ENCODE results near the gene SH3RF2. TPM values are rescaled to one million over a fixed set of nuclear protein-coding genes. Genes with fewer than 3 reads are reported as not detected.

The SH3RF2 gene
- total and polyA plus RNA-seq, 2 of the 13 experiments (the other 11 are each of a cell fraction or from before 2014, with no cell fraction given) = 2.6 to 3.7 TPM

DNA sequence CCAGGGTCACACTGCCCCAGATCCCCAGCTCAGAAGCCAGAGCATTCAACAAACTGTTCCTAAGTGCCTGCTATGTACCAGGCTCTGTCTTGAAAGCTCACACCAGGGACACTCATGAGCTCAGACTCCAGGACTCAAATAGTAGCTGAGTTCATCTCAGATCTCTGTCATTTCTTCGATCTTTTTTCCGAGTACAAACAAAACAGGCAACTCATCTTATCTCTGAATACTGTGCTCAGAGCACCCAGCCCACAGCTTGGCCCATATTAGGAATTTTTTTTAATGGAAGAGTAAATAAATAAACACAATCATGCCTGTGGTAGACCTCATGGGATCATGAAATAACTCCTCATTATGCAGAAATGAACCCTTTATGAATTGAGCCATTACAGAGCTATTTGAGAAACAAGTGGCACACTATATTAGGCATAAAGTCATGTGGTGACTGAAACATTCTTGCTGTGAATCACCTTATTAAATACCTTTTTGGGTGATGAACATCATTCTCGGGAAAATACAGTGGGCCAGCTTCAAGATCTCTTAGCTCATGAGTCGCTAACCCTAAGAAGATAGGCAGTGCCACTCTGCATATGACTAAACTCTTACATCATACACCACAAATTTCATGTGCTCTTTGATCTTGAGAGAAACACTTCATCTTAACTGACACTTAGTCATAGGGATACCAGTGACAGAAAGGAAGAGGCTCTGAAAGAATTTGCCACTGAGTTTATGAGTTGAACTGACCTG lies 9.9 kb downstream of the SH3RF2 start (continued):
- TF ChIP-seq, protein P1, sequence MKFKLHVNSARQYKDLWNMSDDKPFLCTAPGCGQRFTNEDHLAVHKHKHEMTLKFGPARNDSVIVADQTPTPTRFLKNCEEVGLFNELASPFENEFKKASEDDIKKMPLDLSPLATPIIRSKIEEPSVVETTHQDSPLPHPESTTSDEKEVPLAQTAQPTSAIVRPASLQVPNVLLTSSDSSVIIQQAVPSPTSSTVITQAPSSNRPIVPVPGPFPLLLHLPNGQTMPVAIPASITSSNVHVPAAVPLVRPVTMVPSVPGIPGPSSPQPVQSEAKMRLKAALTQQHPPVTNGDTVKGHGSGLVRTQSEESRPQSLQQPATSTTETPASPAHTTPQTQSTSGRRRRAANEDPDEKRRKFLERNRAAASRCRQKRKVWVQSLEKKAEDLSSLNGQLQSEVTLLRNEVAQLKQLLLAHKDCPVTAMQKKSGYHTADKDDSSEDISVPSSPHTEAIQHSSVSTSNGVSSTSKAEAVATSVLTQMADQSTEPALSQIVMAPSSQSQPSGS (CRISPR knock-in tag; IDR thresholded peaks at IDR 0.05) = 0 out of 2 replicates have a peak, but pooled peaks have one; percentile 6
- TF ChIP-seq EP300 (IDR thresholded peaks at IDR 0.05; ENCODE audit: low read depth in 2 of 2, low read length in 2 of 2) (peak in 1 of 2 experiments; percentile 56; a peak in 1 of 4 replicates), EP300 (CRISPR knock-in tag; IDR thresholded peaks at IDR 0.05; ENCODE audit: borderline replicate concordance) (no peak), CEBPB (IDR thresholded peaks at IDR 0.05; ENCODE audit: borderline replicate concordance, low read depth, low read length) (peak; percentile 62), ISL2 (CRISPR knock-in tag; IDR thresholded peaks at IDR 0.05) (0 out of 2 replicates have a peak, but pooled peaks have one; percentile 17), ELF1 (CRISPR knock-in tag; IDR thresholded peaks at IDR 0.05) (no peak), HES4 (CRISPR knock-in tag; IDR thresholded peaks at IDR 0.05; ENCODE audit: borderline replicate concordance) (no peak), ZBTB21 (CRISPR knock-in tag; IDR thresholded peaks at IDR 0.05) (peak; percentile 90), FOSL2 (CRISPR knock-in tag; IDR thresholded peaks at IDR 0.05) (peak; percentile 89), FOXA3 (CRISPR knock-in tag; IDR thresholded peaks at IDR 0.05) (peak; percentile 40; the same call in 1 of the 2 replicates), SALL1 (CRISPR knock-in tag; IDR thresholded peaks at IDR 0.05) (no peak), CREM (IDR thresholded peaks at IDR 0.05) (peak; percentile 25; the same call in 1 of the 2 replicates), CREM (CRISPR knock-in tag; IDR thresholded peaks at IDR 0.05) (no peak), ZNF652 (CRISPR knock-in tag; IDR thresholded peaks at IDR 0.05; ENCODE audit: borderline replicate concordance, low read depth) (no peak), ZNF335 (CRISPR knock-in tag; IDR thresholded peaks at IDR 0.05) (0 out of 2 replicates have a peak, but pooled peaks have one; percentile 15), ZFYVE20 (CRISPR knock-in tag; IDR thresholded peaks at IDR 0.05; ENCODE audit: borderline replicate concordance, low read depth) (no peak), ZNF766 (CRISPR knock-in tag; IDR thresholded peaks at IDR 0.05; ENCODE audit: borderline replicate concordance) (no peak), ZNF501 (CRISPR knock-in tag; IDR thresholded peaks at IDR 0.05) (no peak), GATAD2A (CRISPR knock-in tag; IDR thresholded peaks at IDR 0.05) (peak; percentile 75), HOXA7 (CRISPR knock-in tag; IDR thresholded peaks at IDR 0.05) (no peak), ZBTB33 (CRISPR knock-in tag; IDR thresholded peaks at IDR 0.05) (peak; percentile 33; the same call in 1 of the 2 replicates), FOXP1 (IDR thresholded peaks at IDR 0.05) (no peak), FOXP1 (CRISPR knock-in tag; IDR thresholded peaks at IDR 0.05) (peak; percentile 24; the same call in 1 of the 2 replicates), TCF7 (IDR thresholded peaks at IDR 0.05; ENCODE audit: low read depth) (peak; percentile 39; the same call in 1 of the 2 replicates)
- TF ChIP-seq, protein P2, sequence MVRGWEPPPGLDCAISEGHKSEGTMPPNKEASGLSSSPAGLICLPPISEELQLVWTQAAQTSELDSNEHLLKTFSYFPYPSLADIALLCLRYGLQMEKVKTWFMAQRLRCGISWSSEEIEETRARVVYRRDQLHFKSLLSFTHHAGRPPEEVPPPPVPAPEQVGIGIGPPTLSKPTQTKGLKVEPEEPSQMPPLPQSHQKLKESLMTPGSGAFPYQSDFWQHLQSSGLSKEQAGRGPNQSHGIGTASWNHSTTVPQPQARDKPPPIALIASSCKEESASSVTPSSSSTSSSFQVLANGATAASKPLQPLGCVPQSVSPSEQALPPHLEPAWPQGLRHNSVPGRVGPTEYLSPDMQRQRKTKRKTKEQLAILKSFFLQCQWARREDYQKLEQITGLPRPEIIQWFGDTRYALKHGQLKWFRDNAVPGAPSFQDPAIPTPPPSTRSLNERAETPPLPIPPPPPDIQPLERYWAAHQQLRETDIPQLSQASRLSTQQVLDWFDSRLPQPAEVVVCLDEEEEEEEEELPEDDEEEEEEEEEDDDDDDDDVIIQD (CRISPR knock-in tag; IDR thresholded peaks at IDR 0.05; ENCODE audit: low read depth) = peak; percentile 60; the same call in 1 of the 2 replicates
- TF ChIP-seq, protein P3, sequence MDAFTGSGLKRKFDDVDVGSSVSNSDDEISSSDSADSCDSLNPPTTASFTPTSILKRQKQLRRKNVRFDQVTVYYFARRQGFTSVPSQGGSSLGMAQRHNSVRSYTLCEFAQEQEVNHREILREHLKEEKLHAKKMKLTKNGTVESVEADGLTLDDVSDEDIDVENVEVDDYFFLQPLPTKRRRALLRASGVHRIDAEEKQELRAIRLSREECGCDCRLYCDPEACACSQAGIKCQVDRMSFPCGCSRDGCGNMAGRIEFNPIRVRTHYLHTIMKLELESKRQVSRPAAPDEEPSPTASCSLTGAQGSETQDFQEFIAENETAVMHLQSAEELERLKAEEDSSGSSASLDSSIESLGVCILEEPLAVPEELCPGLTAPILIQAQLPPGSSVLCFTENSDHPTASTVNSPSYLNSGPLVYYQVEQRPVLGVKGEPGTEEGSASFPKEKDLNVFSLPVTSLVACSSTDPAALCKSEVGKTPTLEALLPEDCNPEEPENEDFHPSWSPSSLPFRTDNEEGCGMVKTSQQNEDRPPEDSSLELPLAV (CRISPR knock-in tag; conservative IDR thresholded peaks at IDR 0.05; ENCODE audit: low read depth) = no peak
